GM12801 (cell line): ENCODE measurements around the gene SMTNL1.

ENCODE experiments used
- TF ChIP-seq, protein P1 (sequence below): IDR thresholded peaks from one replicate; pipeline ENCODE4 v1.5.1; 2011; ENCODE audit warnings: control low read depth; ENCODE audit not compliant: insufficient read length; ENCODE audit errors: extremely low read depth

SMTNL1 gene

DNA sequence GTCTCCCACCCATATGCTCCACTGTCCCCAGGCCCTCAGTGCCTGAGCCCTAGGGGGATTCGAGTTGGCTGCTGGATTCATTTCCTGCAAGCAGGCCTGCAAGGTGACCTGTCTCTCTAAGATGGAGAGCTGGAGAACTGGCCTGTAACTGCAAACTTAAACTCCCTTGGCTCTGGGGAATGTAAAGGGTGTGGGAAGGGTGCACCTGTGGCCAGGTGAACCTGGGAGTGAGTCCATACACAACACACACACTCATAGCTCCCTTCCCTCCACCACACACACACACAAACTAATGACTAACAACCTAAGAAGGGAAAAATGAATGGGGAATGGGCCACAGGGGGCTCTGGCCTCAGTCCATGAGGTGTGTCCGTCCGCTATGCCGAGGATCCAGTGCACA is 14.5 kb downstream of the SMTNL1 start:
- TF ChIP-seq, protein P1, sequence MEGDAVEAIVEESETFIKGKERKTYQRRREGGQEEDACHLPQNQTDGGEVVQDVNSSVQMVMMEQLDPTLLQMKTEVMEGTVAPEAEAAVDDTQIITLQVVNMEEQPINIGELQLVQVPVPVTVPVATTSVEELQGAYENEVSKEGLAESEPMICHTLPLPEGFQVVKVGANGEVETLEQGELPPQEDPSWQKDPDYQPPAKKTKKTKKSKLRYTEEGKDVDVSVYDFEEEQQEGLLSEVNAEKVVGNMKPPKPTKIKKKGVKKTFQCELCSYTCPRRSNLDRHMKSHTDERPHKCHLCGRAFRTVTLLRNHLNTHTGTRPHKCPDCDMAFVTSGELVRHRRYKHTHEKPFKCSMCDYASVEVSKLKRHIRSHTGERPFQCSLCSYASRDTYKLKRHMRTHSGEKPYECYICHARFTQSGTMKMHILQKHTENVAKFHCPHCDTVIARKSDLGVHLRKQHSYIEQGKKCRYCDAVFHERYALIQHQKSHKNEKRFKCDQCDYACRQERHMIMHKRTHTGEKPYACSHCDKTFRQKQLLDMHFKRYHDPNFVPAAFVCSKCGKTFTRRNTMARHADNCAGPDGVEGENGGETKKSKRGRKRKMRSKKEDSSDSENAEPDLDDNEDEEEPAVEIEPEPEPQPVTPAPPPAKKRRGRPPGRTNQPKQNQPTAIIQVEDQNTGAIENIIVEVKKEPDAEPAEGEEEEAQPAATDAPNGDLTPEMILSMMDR = no peak

GRCh38 chr11:57552479-57552878 is 15.1 kb downstream of the SMTNL1 start:
- TF ChIP-seq, protein P1 = no peak

DNA sequence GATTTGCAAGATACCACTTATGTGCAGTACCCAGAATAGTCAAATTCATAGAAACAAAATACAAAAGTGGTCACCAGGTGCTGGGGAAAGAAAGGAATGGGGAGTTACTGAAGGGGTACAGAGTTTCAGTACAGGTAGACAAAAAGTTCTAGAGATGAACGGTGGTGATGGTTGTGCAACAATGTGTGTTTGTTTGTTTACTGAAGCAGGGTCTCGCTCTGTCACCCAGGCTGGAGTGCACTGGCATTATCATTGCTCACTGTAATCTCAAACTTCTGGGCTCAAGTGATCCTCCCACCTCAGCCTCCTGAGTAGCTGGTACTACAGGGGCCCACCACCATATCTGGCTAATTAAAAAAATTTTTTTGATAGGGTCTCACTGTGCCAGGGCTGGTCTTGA is 18.0 kb downstream of the SMTNL1 start:
- TF ChIP-seq, protein P1 = no peak

DNA sequence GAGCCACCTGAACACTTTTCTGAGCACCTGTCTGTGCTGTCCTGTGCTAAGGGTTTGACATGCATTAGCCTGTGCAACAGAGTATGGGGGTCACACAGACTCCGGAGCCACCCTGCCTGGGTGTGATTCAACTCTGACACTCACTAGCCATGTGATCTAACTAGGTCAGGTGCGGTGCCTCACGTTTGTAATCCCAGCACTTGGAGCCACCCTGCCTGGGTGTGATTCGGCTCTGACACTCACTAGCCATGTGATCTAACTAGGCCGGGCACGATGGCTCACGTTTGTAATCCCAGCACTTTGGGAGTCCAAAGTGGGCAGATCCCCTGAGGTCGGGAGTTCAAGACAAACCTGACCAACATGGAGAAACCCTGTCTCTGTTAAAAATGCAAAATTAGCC is 18.6 kb downstream of the SMTNL1 start:
- TF ChIP-seq, protein P1 = no peak

DNA sequence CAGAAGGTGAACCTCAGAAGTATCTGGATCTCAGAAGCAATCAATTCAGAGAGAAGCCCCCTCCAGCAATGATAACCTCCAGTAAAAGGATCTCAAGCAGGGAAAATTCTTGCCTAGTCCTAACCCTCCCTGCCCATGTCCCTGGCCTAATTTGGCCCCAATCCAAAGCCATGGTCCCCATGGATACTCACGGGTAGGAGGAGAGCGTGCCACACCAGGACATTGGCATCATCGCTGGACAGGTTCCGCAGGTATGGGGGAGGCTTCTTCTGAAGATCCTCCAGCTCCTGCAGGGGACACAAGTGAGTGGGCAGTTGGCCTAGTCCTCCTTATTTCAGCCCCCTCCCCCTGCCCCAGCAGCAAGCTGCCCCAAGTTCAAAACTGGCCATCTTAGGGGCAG is 22.8 kb downstream of the SMTNL1 start:
- TF ChIP-seq, protein P1 = no peak

DNA sequence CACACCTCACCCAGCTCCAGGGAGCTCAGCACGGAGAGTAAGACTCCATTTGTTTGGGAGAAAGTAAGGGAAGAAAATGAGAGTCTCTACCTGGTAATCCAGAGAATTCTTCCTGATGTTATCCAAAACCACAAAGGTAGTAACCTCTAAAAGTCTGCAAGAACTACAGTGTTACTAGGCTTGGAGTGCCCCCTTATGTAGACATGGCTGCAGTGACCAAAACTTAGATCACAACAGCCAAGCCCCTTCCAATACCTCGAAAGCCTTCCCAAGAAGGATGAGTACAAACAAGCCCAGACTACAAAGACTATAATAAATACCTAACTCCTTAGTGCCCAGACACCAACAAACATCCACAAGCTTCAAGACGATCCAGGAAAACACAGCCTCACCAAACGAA is 25.2 kb downstream of the SMTNL1 start:
- TF ChIP-seq, protein P1 = no peak

GRCh38 chr11:57566005-57566904 is 28.9 kb downstream of the SMTNL1 start:
- TF ChIP-seq, protein P1 = no peak
